Gastrocnemius medialis (tissue), 4 donors: ENCODE results near the gene COL1A1.

Experiments used
- CTCF ChIP-seq, 5 experiments: fragments of 450-650 bp in 3 of 5; fragments of 200-600 bp in 2 of 5; sonication (generic) in 2 of 5; IDR thresholded peaks in 4 of 5; conservative IDR thresholded peaks in 1 of 5; 1 replicate in 4 of 5; 2 replicates in 1 of 5; pipeline ENCODE4 v1.5.1; 2016 to 2019; ENCODE audit warnings: antibody characterized with exemption in 5 of 5, mild to moderate bottlenecking in 3 of 5, moderate library complexity in 3 of 5
- POLR2A ChIP-seq, 2 donors: fragments of 450-650 bp; IDR thresholded peaks; one replicate each; pipeline ENCODE4 v1.6.1; 2017; ENCODE audit warnings: antibody characterized with exemption in 2 of 2, mild to moderate bottlenecking in 2 of 2, moderate library complexity in 2 of 2

GRCh38 chr17:50237901-50238300 is 36.5 kb upstream of the COL1A1 start:
- TF ChIP-seq CTCF (IDR thresholded peaks at IDR 0.05 in 4 of 5, conservative IDR thresholded peaks at IDR 0.05 in 1 of 5) = no peak
- TF ChIP-seq POLR2A (IDR thresholded peaks at IDR 0.05) = no peak
